ENCODE data around the gene EXOSC5.

Gene EXOSC5

DNA sequence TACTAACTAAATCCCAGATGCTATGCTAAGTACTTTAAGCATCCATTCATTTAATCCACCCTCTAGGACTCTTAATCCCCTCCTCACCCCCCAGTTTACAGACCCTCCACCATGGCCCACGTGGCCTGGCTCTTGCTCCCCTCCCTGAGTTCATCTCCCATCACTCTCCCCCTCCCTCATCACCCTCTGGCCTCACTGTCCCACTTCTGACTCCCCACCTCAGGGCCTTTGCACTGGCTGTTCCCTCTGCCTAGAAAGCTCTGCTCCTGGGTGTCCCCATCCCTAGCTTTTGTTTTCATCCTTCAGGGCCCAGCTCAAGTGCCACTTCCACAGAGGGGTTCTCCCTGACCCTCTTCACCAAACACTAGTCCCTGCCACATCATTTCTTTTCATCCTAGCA is 37.4 kb downstream of the EXOSC5 start:
- no peak overlapping the region for H3K4me3 ChIP-seq (ENCODE audit: low read length)
- DNase-seq (ENCODE audit: low read depth): no peak
- TF ChIP-seq, protein P1, sequence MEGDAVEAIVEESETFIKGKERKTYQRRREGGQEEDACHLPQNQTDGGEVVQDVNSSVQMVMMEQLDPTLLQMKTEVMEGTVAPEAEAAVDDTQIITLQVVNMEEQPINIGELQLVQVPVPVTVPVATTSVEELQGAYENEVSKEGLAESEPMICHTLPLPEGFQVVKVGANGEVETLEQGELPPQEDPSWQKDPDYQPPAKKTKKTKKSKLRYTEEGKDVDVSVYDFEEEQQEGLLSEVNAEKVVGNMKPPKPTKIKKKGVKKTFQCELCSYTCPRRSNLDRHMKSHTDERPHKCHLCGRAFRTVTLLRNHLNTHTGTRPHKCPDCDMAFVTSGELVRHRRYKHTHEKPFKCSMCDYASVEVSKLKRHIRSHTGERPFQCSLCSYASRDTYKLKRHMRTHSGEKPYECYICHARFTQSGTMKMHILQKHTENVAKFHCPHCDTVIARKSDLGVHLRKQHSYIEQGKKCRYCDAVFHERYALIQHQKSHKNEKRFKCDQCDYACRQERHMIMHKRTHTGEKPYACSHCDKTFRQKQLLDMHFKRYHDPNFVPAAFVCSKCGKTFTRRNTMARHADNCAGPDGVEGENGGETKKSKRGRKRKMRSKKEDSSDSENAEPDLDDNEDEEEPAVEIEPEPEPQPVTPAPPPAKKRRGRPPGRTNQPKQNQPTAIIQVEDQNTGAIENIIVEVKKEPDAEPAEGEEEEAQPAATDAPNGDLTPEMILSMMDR (conservative IDR thresholded peaks at IDR 0.05; ENCODE audit: low read length): no peak

DNA sequence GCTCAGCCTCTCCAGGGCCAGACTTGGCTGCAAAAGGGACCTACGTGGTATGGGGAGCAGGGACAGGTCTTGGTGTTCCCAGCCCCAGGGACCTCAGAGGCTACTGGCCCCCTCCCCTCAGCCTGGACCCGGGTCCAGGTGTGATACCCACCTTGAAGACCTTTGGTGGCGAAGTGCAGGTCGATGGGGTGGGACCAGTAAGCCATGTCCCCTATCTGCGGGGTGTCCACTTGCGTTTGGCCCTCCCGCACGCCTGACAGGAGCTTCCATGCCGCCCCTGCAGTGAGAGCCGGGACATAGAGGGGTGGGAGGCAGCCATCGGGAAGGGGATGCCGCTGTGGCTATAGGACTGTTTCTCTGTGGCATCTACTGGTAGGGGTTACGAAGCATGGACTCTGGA is 39.4 kb downstream of the EXOSC5 start:
- TF ChIP-seq, protein P1 (conservative IDR thresholded peaks at IDR 0.05; ENCODE audit: low read length): no peak
- no peak for DNase-seq (ENCODE audit: low read depth)
- no peak overlapping the region for H3K4me3 ChIP-seq (ENCODE audit: low read length)

DNA sequence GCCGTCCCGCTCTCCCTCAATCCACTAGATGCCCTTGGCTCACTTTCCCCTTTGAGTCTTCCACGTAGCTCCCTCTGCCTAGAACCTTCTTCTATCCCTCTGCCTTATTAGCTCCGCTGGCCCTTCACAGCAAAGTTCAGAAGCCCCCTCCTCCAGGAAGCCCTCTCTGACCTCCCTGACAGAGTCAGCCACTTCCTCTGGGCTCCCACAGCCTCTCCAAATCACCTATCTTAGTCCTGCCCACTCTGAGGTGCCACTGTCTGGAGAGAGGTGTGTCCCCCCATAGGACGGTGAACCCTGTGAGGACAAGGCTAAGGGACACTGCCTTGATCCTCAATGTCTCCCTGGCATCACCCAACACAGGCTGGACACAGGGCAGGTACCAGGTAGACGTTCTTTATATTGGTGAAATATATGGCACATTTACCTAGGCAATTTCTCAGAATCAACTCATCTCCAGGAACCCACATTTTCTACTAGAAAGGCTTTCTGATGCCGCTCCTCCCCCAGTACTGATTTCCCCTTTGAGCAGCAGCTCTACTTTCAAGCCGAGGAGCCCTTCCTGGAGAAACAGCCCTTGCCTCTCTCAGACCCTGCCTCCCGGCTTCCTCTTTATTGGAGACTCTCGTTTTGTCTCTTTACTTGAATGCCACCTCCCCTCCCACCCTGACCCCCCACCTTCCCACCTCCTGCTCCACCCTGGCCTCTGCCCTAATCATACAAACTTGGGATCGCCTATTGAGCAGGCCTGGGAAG is 40.0 kb downstream of the EXOSC5 start:
- TF ChIP-seq, protein P1 (conservative IDR thresholded peaks at IDR 0.05; ENCODE audit: low read length): no peak
- no peak overlapping the region for H3K4me3 ChIP-seq (ENCODE audit: low read length)
- DNase-seq (ENCODE audit: low read depth): no peak

DNA sequence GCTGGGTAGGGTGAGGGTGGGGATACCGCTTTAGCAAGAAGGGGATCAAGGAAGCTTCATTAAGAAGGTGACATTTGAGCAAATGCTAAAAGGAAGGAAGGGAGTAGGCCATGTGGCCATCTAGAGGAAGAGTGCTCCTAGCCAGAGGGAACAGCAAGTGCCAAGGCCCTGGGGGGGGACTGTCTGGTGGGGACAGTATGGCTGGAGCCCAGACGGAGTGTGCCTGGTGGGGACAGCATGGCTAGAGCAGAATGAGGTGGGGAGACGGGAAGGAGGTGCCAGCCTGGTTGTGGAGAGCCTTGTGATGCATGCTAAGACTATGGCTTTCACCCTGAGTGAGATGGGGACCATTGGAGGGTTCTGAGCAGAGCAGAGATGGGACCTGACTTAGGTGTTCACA is 41.4 kb downstream of the EXOSC5 start:
- no peak overlapping the region for H3K4me3 ChIP-seq (ENCODE audit: low read length)
- DNase-seq (ENCODE audit: low read depth): no peak
- TF ChIP-seq, protein P1 (conservative IDR thresholded peaks at IDR 0.05; ENCODE audit: low read length): no peak

DNA sequence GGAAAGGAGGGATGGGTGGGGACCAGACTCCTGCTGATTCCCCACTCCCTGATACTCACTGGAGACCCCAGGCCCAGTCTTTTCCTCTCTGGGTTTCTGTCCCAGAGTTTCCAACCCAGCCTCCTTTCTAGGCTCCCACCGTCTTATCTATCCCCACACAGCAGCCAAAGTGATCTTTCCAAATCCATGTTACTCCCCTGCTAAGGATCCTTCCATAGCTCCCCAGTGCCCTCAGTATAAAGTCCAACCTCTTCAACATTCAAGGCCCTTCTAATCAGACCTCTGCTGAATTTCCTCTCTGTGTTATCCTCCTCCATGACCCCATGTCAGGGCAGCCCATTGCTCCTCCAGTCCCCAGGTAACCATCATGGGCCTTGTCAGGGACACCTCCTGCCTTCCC is 42.1 kb downstream of the EXOSC5 start:
- no peak overlapping the region for H3K4me3 ChIP-seq (ENCODE audit: low read length)
- DNase-seq (ENCODE audit: low read depth): no peak
- TF ChIP-seq, protein P1 (conservative IDR thresholded peaks at IDR 0.05; ENCODE audit: low read length): no peak

DNA sequence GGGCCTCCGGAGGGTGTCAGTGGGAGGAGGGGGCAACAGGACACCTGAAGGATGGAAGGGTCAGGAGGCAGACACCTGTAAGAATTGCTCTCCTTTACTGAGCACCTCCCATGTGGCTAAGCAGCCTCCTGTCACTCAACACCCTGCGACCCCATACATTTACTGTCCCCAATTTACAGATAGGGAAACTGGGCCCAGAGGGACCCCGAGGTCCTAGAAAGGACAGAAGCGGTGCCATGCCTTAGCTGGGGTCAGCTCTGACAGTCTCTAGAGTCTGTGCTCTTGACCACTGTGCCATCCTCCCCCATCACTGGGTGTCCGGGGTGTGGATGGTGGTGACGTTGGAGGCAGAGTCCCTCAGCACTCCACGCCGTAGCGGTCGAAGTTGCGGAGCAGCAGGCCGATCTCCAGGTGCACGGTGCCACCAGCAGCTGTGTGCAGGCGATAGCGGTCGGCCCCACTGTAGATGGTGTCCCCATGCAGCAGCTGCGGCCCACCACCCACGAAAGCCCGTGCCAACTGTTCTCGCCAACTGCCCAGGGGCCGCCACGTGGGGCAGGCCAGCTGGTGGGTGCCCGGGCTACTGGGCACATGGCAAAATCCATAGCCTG is 42.7 kb downstream of the EXOSC5 start:
- TF ChIP-seq, protein P1 (conservative IDR thresholded peaks at IDR 0.05; ENCODE audit: low read length): no peak
- DNase-seq (ENCODE audit: low read depth): no peak
- peak overlapping the region; percentile 52 for H3K4me3 ChIP-seq (ENCODE audit: low read length)

Data from AG10803 (cell line).